Amygdala (tissue), 56 donors: ENCODE results near the gene BICD1.

ENCODE experiments used
- DNase-seq, 56 donors: peaks; one replicate each; lab custom pipeline; 2025; lab: John Stamatoyannopoulos, UW

Gene BICD1

DNA sequence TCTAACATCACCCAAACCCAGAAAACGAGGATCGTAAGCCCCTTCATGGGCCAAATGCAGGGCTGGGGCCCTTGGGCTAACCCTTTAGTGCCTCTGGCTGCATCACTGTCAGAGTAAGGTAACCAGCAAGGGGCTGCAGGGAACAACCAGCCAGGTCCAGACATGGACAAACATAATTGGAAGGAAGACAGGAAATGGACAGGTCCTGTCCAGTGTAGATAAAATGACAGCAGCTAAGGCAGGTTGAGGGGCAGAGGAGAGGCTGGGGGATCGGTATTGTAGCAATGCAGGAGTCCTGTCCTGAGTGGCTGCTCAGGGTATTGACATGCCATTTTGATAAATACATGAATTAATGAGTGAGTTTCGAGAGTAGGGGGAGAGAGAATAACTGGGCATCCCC is 29.8 kb downstream of the BICD1 start:
- DNase-seq = no peak

DNA sequence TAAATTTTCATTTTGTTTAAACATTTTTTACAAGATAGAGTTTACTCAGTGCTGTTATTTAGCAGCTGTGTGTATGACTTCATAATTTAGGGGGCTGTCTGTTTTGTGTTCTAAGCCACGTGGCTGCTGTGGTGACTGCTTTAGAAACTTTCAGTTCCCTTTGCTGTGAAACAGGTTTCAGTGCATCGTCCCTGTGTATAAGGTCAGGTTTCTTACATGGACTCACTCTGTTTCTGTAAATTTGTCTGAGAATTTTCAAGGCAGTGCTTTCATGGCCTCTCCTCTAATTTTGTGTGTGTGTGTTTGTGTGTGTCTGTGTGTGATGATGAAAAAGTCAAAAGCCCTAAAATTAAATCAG is 32.4 kb downstream of the BICD1 start:
- DNase-seq = peak in 4 of 56 donors; percentile 5 to 28 (median 20)

- peak in 2 of 56 donors; percentile 16 to 45 for DNase-seq
These were observed 34.2 kb downstream of the BICD1 start for GRCh38 chr12:32140877-32141276.

DNA sequence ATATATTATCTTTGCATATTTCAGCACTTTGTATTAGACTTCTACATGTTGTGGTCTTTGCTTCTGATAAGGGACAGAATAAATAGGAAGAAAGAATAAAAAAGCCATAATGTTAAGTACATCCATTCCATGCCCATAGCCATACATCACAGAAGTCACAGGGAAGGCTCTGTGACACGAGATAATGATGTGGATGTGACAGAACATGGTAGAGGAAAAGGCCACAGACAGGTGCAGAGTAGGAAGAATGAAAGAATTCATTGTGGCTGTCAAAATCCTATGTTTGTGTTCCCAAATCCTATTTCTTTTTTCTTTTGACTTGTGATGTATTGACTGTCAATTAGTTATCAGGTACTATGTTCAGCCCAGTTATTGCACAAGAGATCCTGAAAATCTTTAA is 38.4 kb downstream of the BICD1 start:
- no peak for DNase-seq

GRCh38 chr12:32146074-32146873 is 39.6 kb downstream of the BICD1 start:
- DNase-seq = no peak

DNA sequence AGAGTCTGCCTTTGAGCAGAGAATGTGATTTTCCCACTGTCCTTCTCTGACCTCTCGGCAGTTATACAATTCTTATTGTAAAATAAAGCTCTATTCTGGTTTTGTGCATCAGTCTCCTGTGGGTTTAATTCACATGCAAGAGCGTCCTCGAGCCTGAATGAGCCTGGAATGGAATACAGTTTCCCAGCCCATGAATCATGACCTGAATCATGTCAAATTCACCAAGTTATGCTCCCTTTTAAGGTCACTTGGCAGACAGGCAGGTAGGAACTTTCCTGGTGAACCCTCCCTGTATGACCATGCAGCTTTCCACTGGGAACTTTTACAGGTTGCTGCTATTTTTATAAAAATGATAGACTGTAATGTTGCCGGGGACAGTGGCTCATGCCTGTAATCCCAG is 41.7 kb downstream of the BICD1 start:
- DNase-seq = no peak

- no peak for DNase-seq
These were observed 42.8 kb downstream of the BICD1 start for GRCh38 chr12:32149489-32149888.

GRCh38 chr12:32151086-32151485 is 44.4 kb downstream of the BICD1 start:
- no peak for DNase-seq

GRCh38 chr12:32151552-32151951 is 44.9 kb downstream of the BICD1 start:
- no peak for DNase-seq

GRCh38 chr12:32155041-32155440 is 48.4 kb downstream of the BICD1 start:
- DNase-seq = no peak

GRCh38 chr12:32155961-32156529 is 49.4 kb downstream of the BICD1 start:
- no peak for DNase-seq

GRCh38 chr12:32158525-32158924 is 51.9 kb downstream of the BICD1 start:
- no peak for DNase-seq

DNA sequence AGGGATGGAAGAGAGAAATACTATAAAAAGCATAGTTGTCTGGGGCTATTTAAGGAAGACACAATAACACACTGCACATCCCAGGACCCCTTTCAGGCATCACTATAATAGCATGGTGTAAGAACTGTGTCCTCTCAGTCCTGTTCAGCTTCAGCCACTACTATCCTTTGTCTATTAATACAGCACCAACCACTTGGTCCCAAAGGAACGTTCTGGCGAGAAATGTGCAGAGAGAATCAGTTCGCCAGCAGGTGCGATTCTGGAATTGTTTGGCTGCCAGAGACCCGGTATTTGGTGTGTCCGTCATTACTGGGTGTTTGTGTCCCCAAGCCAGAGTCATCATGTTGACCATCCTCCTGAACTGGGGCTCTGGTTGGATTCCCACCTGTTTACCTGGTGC is 52.7 kb downstream of the BICD1 start:
- no peak for DNase-seq

DNA sequence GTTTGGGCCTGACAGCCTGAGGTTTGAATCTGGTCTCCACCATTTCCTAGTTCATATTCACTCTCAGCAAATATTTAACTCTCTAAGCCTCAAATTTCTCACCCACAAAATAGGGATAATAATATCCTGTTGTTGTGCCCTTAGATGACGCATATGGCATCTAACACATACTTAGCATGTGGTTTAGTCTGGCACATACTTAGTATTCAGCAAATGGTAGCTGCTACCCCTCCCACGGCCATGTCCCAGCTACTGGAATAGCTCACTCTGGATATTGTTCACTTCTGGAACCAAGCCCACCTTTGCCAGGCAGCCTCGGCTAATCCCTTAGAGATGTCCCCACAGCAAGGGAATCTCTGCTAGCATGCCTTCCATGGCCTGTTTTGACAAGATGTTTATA is 53.3 kb downstream of the BICD1 start:
- DNase-seq = peak in 14 of 56 donors; percentile 7 to 48 (median 13)

DNA sequence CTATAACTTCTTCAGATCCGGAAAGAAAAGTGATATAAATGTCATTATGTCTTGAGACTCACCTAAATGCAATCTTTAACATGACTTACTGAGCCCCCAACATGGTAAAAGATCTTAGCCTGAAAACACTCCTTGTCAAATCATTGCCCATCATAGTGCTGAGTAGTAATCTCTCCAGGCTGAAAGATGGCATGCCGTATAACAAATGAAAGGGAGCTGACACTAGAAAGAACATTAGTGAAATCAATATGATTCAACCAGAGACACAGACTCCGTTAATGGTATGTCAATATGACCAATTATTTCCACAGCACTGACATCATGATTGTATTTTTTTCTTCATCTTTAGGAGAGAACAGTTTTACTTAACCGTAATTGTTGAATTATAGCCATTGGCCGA is 54.4 kb downstream of the BICD1 start:
- no peak for DNase-seq

GRCh38 chr12:32163596-32163995 is 56.9 kb downstream of the BICD1 start:
- DNase-seq = no peak

GRCh38 chr12:32166510-32166909 is 59.9 kb downstream of the BICD1 start:
- DNase-seq = no peak

DNA sequence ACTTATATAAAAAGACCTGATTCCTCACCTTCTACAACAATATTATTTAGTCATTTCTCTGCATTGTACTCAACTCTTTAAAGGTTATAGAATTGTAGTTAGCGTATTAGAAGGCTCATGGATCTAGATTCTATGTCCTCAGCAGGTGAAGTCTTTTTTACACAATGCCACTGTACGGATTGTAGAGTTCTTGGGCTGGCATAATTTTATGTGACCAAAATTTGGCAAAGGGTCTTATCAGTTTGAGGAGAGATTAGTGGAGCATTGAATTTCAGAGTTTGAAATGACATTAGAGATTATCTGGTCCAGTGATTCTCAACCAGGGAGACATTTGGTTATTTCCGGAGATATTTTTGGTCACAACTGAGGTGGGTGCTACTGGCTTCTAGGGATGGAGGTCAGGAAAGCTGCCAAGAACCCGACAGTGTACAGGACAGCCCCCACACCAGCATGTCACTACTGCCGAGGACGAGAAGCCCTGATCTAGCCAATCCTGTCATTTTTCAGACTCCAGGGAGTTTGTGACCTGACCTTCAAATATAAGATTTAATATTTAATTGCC is 63.9 kb downstream of the BICD1 start:
- DNase-seq = no peak

DNA sequence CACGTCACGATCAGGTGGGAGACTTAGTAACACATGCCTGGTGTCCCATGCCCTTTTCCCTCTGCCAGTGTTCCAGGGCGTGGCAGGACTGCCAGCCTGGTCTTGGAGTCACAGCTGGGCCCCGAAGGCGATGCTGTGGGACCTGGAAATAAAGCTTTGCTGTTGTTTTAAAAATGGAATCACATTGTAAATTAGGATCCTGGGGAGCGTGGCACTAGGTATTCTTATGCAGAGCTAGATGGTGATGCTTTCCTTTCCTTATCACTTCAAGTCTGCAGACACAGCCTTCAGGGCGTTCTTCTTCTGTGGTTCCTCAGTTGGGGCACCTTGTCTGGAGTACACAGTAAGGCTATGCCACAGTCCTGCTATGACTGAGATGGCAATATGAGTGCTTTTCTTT is 64.6 kb downstream of the BICD1 start:
- no peak for DNase-seq

GRCh38 chr12:32176606-32177005 is 70.0 kb downstream of the BICD1 start:
- DNase-seq = no peak

DNA sequence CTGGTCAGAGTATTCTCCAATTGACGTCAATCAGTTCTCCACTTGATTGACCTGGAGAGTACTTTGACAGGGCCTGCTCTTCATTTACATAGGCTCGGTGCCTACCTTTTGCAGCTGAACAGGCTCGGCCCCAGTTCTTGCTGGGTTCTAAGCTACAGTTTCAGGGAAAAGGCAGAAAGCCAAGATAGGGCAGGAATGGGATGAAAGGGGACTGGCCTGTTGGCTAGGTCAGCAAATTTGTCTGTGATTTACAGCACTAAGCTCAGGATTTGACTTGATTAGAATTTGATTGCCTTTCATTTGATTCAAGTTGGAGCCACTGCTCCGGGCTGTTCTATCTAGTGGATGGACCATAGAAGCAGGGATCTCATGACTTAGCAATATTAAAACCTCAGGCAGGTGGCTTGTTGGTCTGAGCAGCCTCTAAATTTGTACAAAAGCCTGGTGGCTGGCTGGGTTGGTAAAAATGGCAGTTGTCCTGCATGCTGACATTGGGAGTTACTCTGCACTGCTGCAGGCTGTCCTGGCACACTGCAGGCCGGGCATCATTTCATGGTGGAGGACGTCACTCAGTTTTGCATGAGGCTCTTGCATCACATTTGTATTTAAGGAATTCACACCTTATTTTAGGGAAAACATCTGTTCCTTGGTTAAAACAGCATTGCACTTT is 71.8 kb downstream of the BICD1 start:
- DNase-seq = no peak

- no peak for DNase-seq
These were observed 72.4 kb downstream of the BICD1 start for GRCh38 chr12:32179011-32179395.
